Islet of Langerhans (tissue), 1 donor: ENCODE results near the gene DST.
"Not testable (repeated sequence)": the region's sequence is repeated elsewhere in the genome, so short reads cannot be mapped to it uniquely, and the experiment has no call there.

Source experiments
- FAIRE-seq: peaks from one replicate; lab custom pipeline; 2011; peaks lifted over from hg19 to GRCh38; lab: Jason Lieb, UNC

Gene DST

GRCh38 chr6:56570413-56571359, 72.0 kb downstream of the DST start:
- peak; percentile 79 for FAIRE-seq

DNA sequence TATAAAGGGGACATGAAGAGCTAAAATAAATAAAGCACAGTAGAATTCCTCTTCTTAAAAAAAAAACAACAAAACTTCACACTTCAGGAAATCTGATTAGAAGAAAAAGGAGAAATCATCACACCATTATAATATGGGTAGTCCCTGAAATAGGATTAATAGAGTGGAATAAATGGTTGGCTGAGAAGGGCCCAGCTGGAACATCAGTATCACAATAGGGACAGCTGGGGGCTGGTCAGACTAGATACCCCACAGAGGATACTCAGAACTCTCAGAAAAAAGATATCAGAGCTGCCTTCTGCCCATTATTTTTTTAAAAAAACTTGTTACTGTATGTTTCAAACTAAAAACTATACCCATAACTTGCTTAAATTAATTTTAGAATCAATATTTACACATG, 75.2 kb downstream of the DST start:
- no peak for FAIRE-seq

- not testable (repeated sequence) for FAIRE-seq
Observed at GRCh38 chr6:56562730-56563129, 80.0 kb downstream of the DST start.

GRCh38 chr6:56556751-56557540, 85.7 kb downstream of the DST start:
- no peak for FAIRE-seq

DNA sequence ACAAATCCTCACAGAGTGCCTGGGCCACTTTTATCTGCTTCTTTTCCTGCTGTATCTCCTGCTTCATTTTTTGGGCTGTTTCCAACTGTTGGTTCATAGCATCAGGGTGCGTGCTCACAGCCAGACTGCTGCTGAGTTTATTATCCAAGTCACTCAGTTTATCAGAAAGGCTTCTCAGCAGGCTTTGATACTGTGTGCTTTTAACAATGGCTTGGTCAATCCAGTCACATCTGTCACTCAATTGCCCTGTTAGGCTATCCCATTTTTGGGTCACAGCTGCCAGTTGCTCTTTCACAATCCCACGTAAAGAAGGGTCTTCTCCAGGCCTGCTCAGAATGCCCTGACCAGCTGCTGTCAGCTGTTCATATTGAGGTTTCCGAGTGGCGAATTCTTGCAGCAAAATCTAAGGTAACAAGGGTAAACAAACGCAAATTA, 87.2 kb downstream of the DST start:
- FAIRE-seq = no peak

GRCh38 chr6:56552187-56553130, 90.2 kb downstream of the DST start:
- no peak for FAIRE-seq

DNA sequence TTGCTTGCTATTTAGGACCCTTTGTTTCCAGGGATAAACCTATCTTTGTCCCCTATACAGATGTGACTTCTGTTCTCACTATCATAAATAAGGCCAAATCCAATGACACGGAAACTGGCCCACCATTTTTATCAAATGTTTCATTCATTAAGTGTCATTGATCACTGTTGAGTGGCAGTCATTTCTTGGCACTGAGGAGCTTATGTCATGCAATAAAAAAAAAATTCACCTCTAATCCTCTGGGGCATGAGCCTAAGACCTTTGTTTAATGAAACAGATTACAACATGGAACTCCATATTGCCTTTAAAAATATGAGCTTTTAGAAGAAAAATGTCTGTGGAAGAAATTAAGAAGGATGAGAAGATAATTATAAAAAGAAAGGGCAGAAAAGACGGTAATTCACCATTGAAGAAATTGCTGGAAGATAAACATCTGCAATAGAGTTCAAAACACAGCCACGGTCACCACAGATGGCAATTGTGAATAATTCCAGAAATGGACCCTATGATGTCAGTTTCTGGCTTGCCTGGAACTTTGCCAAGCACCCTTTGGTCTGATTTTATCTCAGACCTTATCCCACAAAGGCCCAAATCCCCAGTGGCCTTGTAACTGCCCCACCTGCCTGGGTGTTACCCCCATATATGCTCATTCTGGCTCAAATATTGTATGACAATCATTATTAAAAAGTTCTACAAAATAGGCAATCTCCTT, 91.1 kb downstream of the DST start:
- FAIRE-seq = no peak

- FAIRE-seq = no peak
Observed at GRCh38 chr6:56550301-56550700, 92.4 kb downstream of the DST start.

- FAIRE-seq = peak; percentile 94
Observed at GRCh38 chr6:56549014-56549413, 93.7 kb downstream of the DST start.

DNA sequence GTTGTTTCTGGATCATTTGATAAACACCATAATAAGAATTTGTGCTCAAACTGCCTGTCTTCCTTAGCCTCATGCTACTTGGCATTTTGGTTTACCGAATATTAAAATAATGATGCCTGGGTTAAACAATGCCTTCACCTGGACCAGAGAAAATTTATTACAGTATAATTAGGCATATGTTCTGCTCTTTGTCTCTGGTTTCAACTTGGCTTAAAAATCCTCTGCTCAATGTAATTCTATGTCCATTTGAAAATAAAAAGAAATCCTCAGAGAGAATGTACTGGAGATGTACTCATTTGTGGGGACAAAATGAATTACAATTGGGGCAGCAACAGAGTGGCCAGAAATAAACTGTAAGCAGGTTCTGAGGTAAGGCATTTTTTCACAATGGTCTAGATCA, 95.0 kb downstream of the DST start:
- FAIRE-seq = no peak

GRCh38 chr6:56542364-56543331, 100.0 kb downstream of the DST start:
- peak; percentile 81 for FAIRE-seq

DNA sequence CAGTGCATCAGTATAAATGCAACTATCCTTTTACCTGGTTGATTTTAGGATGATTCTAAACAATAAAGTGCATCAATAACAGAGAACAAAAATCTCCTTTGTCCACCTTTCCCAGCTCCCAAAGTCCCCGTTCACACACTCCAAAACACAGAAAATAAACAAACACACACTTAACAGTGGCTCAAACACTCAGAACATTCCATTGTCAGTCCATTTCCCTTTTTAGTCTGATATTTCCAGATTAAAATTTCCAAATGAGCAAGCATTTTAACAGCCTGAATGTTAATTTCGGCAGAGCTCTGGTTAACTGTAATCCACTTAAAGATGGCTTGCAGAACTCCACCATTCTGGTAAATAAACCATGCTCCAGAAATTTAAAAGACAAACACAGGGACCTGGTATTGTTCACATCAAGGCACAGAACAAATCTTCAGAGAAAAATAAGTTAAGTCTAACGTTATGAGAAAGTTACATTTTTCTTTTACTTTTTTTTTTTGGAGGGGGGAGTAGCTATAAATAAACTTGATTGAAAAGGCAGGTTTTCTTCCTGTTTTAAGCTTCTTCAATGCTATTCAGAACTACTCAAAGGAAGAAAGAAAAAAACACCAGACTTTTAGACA, 100.8 kb downstream of the DST start:
- FAIRE-seq = no peak

DNA sequence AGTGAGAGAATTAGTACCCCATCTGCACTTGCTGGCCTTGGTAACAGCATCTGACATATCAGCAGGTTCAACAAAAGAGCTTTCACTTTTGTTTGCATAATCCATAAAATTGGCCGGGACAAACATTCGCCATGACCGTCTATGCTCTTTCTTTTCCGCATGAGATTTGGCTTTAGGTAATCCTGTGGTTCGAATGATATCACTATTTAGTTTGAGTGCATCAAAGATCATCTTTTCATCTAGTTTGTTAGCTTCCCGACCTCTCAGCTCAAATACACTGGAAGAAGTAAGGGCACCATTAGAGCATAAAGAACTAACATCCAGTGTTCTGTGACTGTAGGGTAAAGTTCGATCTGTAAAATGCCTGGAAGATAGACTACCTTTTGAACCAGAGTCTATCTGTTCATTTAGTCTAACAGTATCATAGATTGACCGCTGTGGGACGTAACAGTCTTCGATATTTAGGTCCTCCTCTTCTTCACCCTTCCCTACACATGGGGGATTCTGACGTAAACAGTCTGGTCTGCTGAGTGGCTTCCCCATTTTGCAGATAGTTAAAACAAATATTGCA, 101.6 kb downstream of the DST start:
- peak; percentile 98 for FAIRE-seq

DNA sequence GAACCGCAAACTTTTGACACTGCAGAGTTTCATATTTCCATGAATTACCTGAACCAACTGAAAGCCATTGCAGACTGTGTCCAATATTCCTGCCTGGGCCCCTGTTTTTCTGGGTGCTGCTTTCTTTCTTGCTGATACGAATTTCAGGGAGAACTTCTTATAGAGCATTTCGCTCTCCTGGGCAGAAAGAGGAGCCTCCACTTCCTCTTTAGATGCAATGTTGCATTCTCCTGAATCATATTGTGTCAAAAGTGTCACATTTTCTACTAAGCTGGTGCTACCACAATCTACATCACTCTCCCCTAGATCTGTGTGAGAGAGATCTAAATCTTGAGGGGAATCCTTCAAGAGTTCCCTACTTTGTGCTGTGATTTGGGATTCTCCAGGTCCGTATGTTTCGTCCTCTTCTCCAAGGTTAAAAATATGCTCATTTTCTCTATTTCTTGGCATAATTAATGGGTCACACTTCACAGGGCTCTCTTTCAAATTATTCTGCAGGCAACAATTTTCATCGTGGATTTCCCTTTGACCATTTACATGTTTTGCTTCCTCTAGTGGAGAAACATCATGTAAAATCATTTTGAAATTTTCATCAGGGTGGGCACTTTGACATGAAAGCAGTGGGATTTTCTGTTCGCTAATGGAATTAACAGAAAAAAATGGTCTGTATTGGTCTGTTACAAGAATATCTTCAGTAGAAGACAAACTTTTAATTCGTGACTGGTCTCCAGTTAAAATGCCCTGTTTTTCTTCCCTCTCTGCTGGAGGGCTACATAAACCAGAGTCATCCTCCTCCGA, 102.3 kb downstream of the DST start:
- peak; percentile 17 for FAIRE-seq

DNA sequence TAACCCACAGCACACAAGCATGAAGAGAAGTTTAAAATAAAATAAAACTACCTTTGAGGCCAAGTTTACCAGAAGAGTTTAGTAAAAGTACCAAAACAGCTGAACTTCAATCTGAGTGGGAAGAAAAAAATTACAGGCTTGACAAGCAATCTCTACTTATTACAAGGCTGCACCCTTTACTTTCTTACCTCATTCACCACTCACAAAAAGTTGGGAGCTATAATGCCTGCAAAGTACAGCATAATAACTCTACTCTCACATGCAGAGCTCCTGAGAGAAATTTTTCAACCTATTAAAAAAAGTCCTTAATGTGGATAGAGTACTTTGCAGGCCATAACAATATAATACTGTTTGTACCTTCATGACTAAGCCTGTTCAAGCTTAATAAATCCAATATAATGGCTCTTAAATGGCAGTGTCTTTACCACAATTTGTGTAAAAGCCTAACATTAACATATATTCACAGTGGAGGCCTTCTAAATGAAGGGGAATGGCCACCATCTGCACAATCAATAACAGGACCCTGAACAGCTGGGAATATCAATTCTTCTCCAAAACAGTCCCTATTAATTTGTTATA, 103.1 kb downstream of the DST start:
- peak; percentile 89 for FAIRE-seq

DNA sequence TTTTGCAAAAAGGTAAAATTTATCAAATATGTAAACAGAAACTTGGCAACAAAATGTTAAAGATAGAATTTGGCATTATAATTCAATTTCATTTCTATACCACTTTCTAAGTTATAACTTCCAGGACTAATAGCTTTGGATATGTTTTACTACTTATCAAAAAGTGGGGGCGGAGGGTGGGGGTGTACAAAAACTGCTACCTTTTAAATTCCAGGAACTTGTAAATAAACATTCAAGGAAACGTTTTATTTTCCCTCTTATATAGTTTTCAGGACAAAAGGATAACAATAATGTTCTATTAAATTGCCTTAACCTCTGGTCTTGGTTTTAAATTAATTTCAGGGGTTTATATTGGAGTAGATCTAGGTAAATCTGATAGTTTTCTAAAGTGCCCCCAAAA, 103.8 kb downstream of the DST start:
- FAIRE-seq = no peak

DNA sequence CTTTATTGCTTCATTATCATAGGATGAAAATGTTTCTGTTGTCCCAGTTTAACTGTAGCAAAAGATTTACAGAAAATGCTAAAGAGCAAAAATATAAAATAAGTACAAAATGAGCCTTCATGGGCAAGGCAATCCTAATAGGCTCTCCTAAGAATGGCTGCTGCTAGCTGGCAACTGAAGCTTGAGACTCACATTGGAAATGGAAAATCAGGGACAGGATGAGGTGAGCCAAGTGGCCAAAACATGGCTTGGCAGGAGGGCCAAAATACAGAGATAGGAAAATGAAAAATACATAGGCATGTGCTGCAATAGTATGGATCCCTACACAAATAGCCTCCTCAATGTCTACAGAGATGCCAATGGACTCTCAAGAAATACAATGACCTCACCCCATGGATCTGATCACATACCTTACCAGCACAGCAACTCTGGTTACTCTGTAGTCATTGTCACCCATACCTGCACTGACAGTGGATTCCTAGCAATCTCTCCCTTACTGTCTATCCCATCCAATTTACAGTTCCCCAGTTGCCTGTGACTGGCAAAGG, 105.4 kb downstream of the DST start:
- FAIRE-seq = no peak

- FAIRE-seq = no peak
Observed at GRCh38 chr6:56536536-56536935, 106.2 kb downstream of the DST start.
